Neural progenitor cell (in vitro differentiated cells): ENCODE results near the gene SLC22A16. TPM values are rescaled to one million over a fixed set of nuclear protein-coding genes. Genes with fewer than 3 reads are reported as not detected.

ENCODE experiments used
- DNase-seq: peaks from one replicate; pipeline ENCODE4 v3.0.0-alpha.2; 2016; ENCODE audit warnings: low spot score
- H2AFZ ChIP-seq: fragments of 200-600 bp; sonication (generic); replicated peaks from 2 replicates; pipeline ENCODE4 v1.6.1; 2016; ENCODE audit warnings: antibody characterized with exemption
- H3F3A ChIP-seq: fragments of 200-600 bp; sonication (generic); 2 replicates; pipeline ENCODE4 v1.6.1; 2016; ENCODE audit warnings: antibody characterized with exemption, low read depth
- H3K27ac ChIP-seq: fragments of 200-600 bp; sonication (generic); 2 replicates; pipeline ENCODE4 v1.5.1; 2016; ENCODE audit warnings: mild to moderate bottlenecking
- H3K27me3 ChIP-seq: fragments of 200-600 bp; sonication (generic); 2 replicates; pipeline ENCODE4 v1.6.1; 2016; ENCODE audit warnings: mild to moderate bottlenecking, moderate library complexity
- H3K36me3 ChIP-seq: fragments of 200-600 bp; sonication (generic); 2 replicates; pipeline ENCODE4 v1.5.1; 2016
- H3K4me1 ChIP-seq: fragments of 200-600 bp; sonication (generic); 2 replicates; pipeline ENCODE4 v1.6.1; 2016; ENCODE audit warnings: mixed run types
- H3K4me2 ChIP-seq: fragments of 200-600 bp; sonication (generic); 2 replicates; pipeline ENCODE4 v1.6.1; 2016
- H3K4me3 ChIP-seq: fragments of 200-600 bp; sonication (generic); 2 replicates; pipeline ENCODE4 v1.5.1; 2016
- H3K79me2 ChIP-seq: fragments of 200-600 bp; sonication (generic); 2 replicates; pipeline ENCODE4 v1.6.1; 2016; ENCODE audit warnings: low read depth
- H3K9ac ChIP-seq: fragments of 200-600 bp; sonication (generic); 2 replicates; pipeline ENCODE4 v1.6.1; 2016
- H3K9me3 ChIP-seq: fragments of 200-600 bp; sonication (generic); 2 replicates; pipeline ENCODE4 v1.5.1; 2016; ENCODE audit warnings: low read depth
- H4K20me1 ChIP-seq: fragments of 200-600 bp; sonication (generic); 2 replicates; pipeline ENCODE4 v1.6.1; 2016; ENCODE audit warnings: low read depth
- H3K27ac Mint-ChIP-seq: 3 replicates; pipeline ENCODE4 v1.8.0; 2021; ENCODE audit warnings: mixed read lengths
- H3K27me3 Mint-ChIP-seq: 2 replicates; pipeline ENCODE4 v1.8.0; 2022; ENCODE audit warnings: low read depth, mild to moderate bottlenecking, inconsistent platforms, moderate library complexity, mixed read lengths; ENCODE audit not compliant: insufficient read depth
- H3K36me3 Mint-ChIP-seq: 3 replicates; pipeline ENCODE4 v1.8.0; 2021; ENCODE audit warnings: mixed read lengths
- H3K4me1 Mint-ChIP-seq: 3 replicates; pipeline ENCODE4 v1.8.0; 2021; ENCODE audit warnings: mixed read lengths
- H3K4me3 Mint-ChIP-seq: 3 replicates; pipeline ENCODE4 v1.8.0; 2021; ENCODE audit warnings: mild to moderate bottlenecking, moderate library complexity, mixed read lengths
- H3K9me3 Mint-ChIP-seq: 3 replicates; pipeline ENCODE4 v1.8.0; 2020; ENCODE audit warnings: mixed read lengths
- EZH2 ChIP-seq: fragments of 200-600 bp; sonication (generic); IDR thresholded peaks from 2 replicates; pipeline ENCODE4 v1.6.1; 2017; ENCODE audit warnings: antibody characterized with exemption, mild to moderate bottlenecking, moderate library complexity
- EZH2phosphoT487 ChIP-seq: fragments of 200-600 bp; sonication (generic); IDR thresholded peaks from 2 replicates; pipeline ENCODE4 v1.6.1; 2017; ENCODE audit warnings: antibody characterized with exemption
- total RNA-seq: library from RNA; depleted of rRNA; stranded (reverse); fragments of >200 nt; gene quantifications from 2 replicates; pipeline ENCODE4 v1.2.3, GENCODE V29; 2015; ENCODE audit warnings: low replicate concordance
- TF ChIP-seq, protein P1 (sequence below): fragments of 200-600 bp; sonication (generic); IDR thresholded peaks from 2 replicates; pipeline ENCODE4 v1.5.1; 2017; ENCODE audit warnings: antibody characterized with exemption, mild to moderate bottlenecking

The SLC22A16 gene
- total RNA-seq, 1 donor from 2014 or later: not detected

DNA sequence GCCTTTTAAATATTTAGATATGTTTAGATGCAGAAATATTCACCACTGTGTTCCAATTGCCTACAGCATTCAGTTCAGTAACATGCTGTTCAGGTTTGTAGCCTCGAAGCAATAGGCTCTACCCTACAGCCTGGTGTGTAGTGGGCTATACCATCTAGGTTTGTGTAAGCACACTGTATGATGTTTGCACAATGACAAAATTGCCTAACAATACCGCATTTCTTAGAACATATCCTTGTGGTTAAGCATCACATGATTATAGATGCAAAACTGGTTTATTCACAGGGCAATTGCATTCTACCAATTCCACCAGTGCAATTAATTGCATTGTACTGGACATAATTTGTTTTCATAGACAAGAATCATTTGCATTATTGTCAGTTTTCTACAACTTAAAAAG lies 7.9 kb upstream of the SLC22A16 start:
- Histone ChIP-seq H3K36me3 (no peaks in the 10 kb centered on the region), H3K9me3 (peaks cover 4% of the 10 kb centered on the region), H3F3A (no peaks in the 10 kb centered on the region), H3K79me2 (no peaks in the 10 kb centered on the region), H3K27ac (no peak overlapping the region), H3K4me3 (no peak overlapping the region), H4K20me1 (no peaks in the 10 kb centered on the region), H3K27me3 (no peaks in the 10 kb centered on the region), H2AFZ (no peak overlapping the region), H3K4me2 (no peak overlapping the region), H3K4me1 (no peaks in the 10 kb centered on the region), H3K9ac (no peak overlapping the region)
- Mint-ChIP-seq H3K4me3 (no peak overlapping the region), H3K4me1 (no peaks in the 10 kb centered on the region), H3K9me3 (peaks cover 4% of the 10 kb centered on the region), H3K36me3 (no peaks in the 10 kb centered on the region), H3K27ac (no peak overlapping the region), H3K27me3 (peaks cover 2% of the 10 kb centered on the region)
- DNase-seq: no peak
- no peak for TF ChIP-seq EZH2phosphoT487
- TF ChIP-seq, protein P1, sequence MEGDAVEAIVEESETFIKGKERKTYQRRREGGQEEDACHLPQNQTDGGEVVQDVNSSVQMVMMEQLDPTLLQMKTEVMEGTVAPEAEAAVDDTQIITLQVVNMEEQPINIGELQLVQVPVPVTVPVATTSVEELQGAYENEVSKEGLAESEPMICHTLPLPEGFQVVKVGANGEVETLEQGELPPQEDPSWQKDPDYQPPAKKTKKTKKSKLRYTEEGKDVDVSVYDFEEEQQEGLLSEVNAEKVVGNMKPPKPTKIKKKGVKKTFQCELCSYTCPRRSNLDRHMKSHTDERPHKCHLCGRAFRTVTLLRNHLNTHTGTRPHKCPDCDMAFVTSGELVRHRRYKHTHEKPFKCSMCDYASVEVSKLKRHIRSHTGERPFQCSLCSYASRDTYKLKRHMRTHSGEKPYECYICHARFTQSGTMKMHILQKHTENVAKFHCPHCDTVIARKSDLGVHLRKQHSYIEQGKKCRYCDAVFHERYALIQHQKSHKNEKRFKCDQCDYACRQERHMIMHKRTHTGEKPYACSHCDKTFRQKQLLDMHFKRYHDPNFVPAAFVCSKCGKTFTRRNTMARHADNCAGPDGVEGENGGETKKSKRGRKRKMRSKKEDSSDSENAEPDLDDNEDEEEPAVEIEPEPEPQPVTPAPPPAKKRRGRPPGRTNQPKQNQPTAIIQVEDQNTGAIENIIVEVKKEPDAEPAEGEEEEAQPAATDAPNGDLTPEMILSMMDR: no peak
- no peak for TF ChIP-seq EZH2

DNA sequence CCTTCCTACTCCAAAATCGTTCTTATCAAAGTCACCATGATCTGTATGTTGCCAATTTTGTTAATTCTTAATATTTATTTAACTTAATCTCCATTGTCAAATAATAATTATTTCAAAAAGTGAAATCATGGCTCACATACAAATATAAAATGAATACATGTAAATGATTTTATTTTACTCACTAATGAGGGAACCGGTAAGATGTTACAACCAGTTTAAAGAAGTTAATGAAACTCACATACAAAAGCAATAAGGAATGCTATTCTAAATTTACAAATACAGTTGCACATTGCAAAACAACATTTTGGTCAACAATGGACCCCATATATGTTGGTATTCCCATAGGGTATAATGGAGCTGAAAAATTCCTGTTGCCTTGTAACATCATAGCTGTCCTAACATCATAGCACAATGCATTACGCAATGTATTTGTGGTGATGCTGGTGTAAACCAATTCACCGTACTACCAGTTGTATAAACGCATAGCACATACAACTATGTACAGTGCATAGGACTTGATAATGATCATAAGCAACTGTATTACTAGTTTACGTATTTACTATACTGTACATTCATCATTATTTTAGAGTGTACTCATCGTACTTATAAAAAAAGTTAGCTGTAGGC lies 6.5 kb upstream of the SLC22A16 start:
- peaks cover 4% of the 10 kb centered on the region for H3K9me3 ChIP-seq
- no peak overlapping the region for H3K4me3 Mint-ChIP-seq
- H3K36me3 ChIP-seq: no peaks in the 10 kb centered on the region
- H3K4me2 ChIP-seq: no peak overlapping the region
- H3K9me3 Mint-ChIP-seq: peaks cover 8% of the 10 kb centered on the region
- H3K36me3 Mint-ChIP-seq: no peaks in the 10 kb centered on the region
- peaks cover 8% of the 10 kb centered on the region for H3K27me3 Mint-ChIP-seq
- no peaks in the 10 kb centered on the region for H4K20me1 ChIP-seq
- no peak overlapping the region for H3K27ac Mint-ChIP-seq
- H3F3A ChIP-seq: no peaks in the 10 kb centered on the region
- TF ChIP-seq, protein P1: no peak
- TF ChIP-seq EZH2phosphoT487 (no peak), EZH2 (no peak)
- no peak for DNase-seq
- no peaks in the 10 kb centered on the region for H3K79me2 ChIP-seq
- H3K4me3 ChIP-seq: no peak overlapping the region
- no peak overlapping the region for H3K9ac ChIP-seq
- H2AFZ ChIP-seq: no peak overlapping the region
- H3K27ac ChIP-seq: no peak overlapping the region
- no peaks in the 10 kb centered on the region for H3K4me1 ChIP-seq
- H3K4me1 Mint-ChIP-seq: no peaks in the 10 kb centered on the region
- no peaks in the 10 kb centered on the region for H3K27me3 ChIP-seq

DNA sequence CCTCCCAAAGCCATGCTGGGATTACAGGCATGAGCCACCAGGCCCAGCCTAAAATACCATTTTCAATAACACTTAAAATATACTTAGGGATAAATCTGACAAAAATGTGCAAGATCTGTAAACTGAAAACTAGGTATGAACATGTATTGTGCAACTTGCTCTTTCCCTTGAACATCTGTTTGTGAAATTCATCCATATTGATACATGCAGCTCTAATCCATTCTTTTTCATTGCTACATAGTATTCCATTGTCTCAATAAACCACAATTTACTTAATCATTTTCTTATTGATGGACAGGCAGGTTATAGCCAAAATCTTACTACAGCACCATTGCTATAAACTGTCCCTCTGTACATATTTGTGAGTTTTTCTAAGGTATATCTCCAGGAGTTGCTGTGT lies 4.7 kb upstream of the SLC22A16 start:
- no peaks in the 10 kb centered on the region for H3K27me3 ChIP-seq
- H3K4me1 Mint-ChIP-seq: no peaks in the 10 kb centered on the region
- no peak overlapping the region for H3K4me3 ChIP-seq
- no peaks in the 10 kb centered on the region for H3F3A ChIP-seq
- H3K9ac ChIP-seq: no peak overlapping the region
- no peaks in the 10 kb centered on the region for H3K36me3 ChIP-seq
- peaks cover 8% of the 10 kb centered on the region for H3K27me3 Mint-ChIP-seq
- H3K4me2 ChIP-seq: no peak overlapping the region
- H2AFZ ChIP-seq: no peak overlapping the region
- no peak overlapping the region for H3K4me3 Mint-ChIP-seq
- peaks cover 4% of the 10 kb centered on the region for H3K9me3 ChIP-seq
- no peak overlapping the region for H3K27ac Mint-ChIP-seq
- TF ChIP-seq, protein P1: no peak
- no peak for TF ChIP-seq EZH2phosphoT487
- TF ChIP-seq EZH2: no peak
- no peak for DNase-seq
- H3K27ac ChIP-seq: no peak overlapping the region
- no peaks in the 10 kb centered on the region for H3K79me2 ChIP-seq
- H3K36me3 Mint-ChIP-seq: no peaks in the 10 kb centered on the region
- no peaks in the 10 kb centered on the region for H3K4me1 ChIP-seq
- peaks cover 8% of the 10 kb centered on the region for H3K9me3 Mint-ChIP-seq
- H4K20me1 ChIP-seq: no peaks in the 10 kb centered on the region
